Progenitor cell of endocrine pancreas (in vitro differentiated cells): ENCODE data around the gene RAD18. TPM values are rescaled to one million over a fixed set of nuclear protein-coding genes. Genes with fewer than 3 reads are reported as not detected.

Source experiments
- DNase-seq: peaks from one replicate; pipeline ENCODE4 v3.0.0; 2021; ENCODE audit warnings: low spot score; ENCODE audit not compliant: unreplicated experiment
- H3K27ac Mint-ChIP-seq: 2 replicates; pipeline ENCODE4 v1.8.0; 2021; ENCODE audit warnings: mild to moderate bottlenecking, moderate library complexity, mixed read lengths
- H3K27me3 Mint-ChIP-seq: 2 replicates; pipeline ENCODE4 v1.8.0; 2021; ENCODE audit warnings: mixed read lengths
- H3K36me3 Mint-ChIP-seq: 2 replicates; pipeline ENCODE4 v1.8.0; 2022; ENCODE audit warnings: mixed read lengths; ENCODE audit not compliant: insufficient read depth
- H3K4me1 Mint-ChIP-seq: 2 replicates; pipeline ENCODE4 v1.8.0; 2021; ENCODE audit warnings: low read depth, mixed read lengths
- H3K4me3 Mint-ChIP-seq: 2 replicates; pipeline ENCODE4 v1.8.0; 2021; ENCODE audit warnings: low read depth, mild to moderate bottlenecking, moderate library complexity, mixed read lengths
- H3K9me3 Mint-ChIP-seq: 2 replicates; pipeline ENCODE4 v1.8.0; 2021; ENCODE audit warnings: low read depth, mixed read lengths
- CTCF ChIP-seq: fragments of 200-600 bp; sonication (generic); IDR thresholded peaks from one replicate; pipeline ENCODE4 v1.5.0; 2021; ENCODE audit warnings: antibody characterized with exemption, mild to moderate bottlenecking; ENCODE audit not compliant: unreplicated experiment
- total RNA-seq: library from RNA; stranded (reverse); gene quantifications from 2 replicates; pipeline ENCODE4 v1.2.1, GENCODE V29; 2021

The RAD18 gene
- total RNA-seq, 1 donor from 2014 or later: 14.4 TPM

- Mint-ChIP-seq H3K4me3 (no peak overlapping the region), H3K27ac (no peak overlapping the region), H3K9me3 (no peaks in the 10 kb centered on the region), H3K4me1 (peaks cover 2% of the 10 kb centered on the region), H3K36me3 (no peaks in the 10 kb centered on the region), H3K27me3 (no peaks in the 10 kb centered on the region)
- no peak for DNase-seq
- no peak for TF ChIP-seq CTCF
Observed at GRCh38 chr3:8845641-8846040, 117.6 kb downstream of the RAD18 start.

GRCh38 chr3:8843347-8843746 is 119.9 kb downstream of the RAD18 start:
- no peak for DNase-seq
- H3K27me3 Mint-ChIP-seq: no peaks in the 10 kb centered on the region
- no peaks in the 10 kb centered on the region for H3K9me3 Mint-ChIP-seq
- H3K4me1 Mint-ChIP-seq: peaks cover 4% of the 10 kb centered on the region
- H3K27ac Mint-ChIP-seq: no peak overlapping the region
- H3K4me3 Mint-ChIP-seq: no peak overlapping the region
- no peaks in the 10 kb centered on the region for H3K36me3 Mint-ChIP-seq
- TF ChIP-seq CTCF: no peak

- Mint-ChIP-seq H3K4me3 (no peak overlapping the region), H3K27me3 (no peaks in the 10 kb centered on the region), H3K36me3 (no peaks in the 10 kb centered on the region), H3K9me3 (no peaks in the 10 kb centered on the region), H3K4me1 (peaks cover 4% of the 10 kb centered on the region), H3K27ac (no peak overlapping the region)
- no peak for TF ChIP-seq CTCF
- DNase-seq: no peak
Observed at GRCh38 chr3:8842293-8842692, 121.0 kb downstream of the RAD18 start.

- DNase-seq: no peak
- Mint-ChIP-seq H3K36me3 (no peaks in the 10 kb centered on the region), H3K9me3 (no peaks in the 10 kb centered on the region), H3K4me1 (peaks cover 4% of the 10 kb centered on the region), H3K4me3 (no peak overlapping the region), H3K27ac (no peak overlapping the region), H3K27me3 (no peaks in the 10 kb centered on the region)
- no peak for TF ChIP-seq CTCF
Observed at GRCh38 chr3:8841472-8841871, 121.8 kb downstream of the RAD18 start.

GRCh38 chr3:8840556-8840955 is 122.7 kb downstream of the RAD18 start:
- H3K9me3 Mint-ChIP-seq: no peaks in the 10 kb centered on the region
- no peaks in the 10 kb centered on the region for H3K27me3 Mint-ChIP-seq
- H3K36me3 Mint-ChIP-seq: no peaks in the 10 kb centered on the region
- peaks cover 4% of the 10 kb centered on the region for H3K4me1 Mint-ChIP-seq
- H3K27ac Mint-ChIP-seq: no peak overlapping the region
- H3K4me3 Mint-ChIP-seq: no peak overlapping the region
- DNase-seq: no peak
- TF ChIP-seq CTCF: no peak
